HepG2 (cell line): ENCODE results near the gene CLTCL1. TPM values are rescaled to one million over a fixed set of nuclear protein-coding genes. Genes with fewer than 3 reads are reported as not detected.

Source experiments
- ATAD3A ChIP-seq: sonication (generic); formaldehyde crosslinking; IDR thresholded peaks from 2 replicates; pipeline ENCODE4 v1.4.0; 2020; ENCODE audit warnings: missing genetic modification reagents
- FOXK2 ChIP-seq: fragments of 450-650 bp; IDR thresholded peaks from 2 replicates; pipeline ENCODE4 v1.6.1; 2016
- GMEB2 ChIP-seq: IDR thresholded peaks from 2 replicates; pipeline ENCODE4 v1.6.1; 2016; ENCODE audit warnings: missing biosample characterization, missing genetic modification reagents, low read depth
- GTF3A ChIP-seq: sonication (generic); formaldehyde crosslinking; conservative IDR thresholded peaks from 2 replicates; pipeline ENCODE4 v1.4.0; 2020; ENCODE audit warnings: mild to moderate bottlenecking, missing genetic modification reagents
- HBP1 ChIP-seq: IDR thresholded peaks from 2 replicates; pipeline ENCODE4 v1.6.1; 2016; ENCODE audit warnings: low read depth, control low read depth
- HNRNPL ChIP-seq: fragments of 200-400 bp; formaldehyde crosslinking; IDR thresholded peaks from 2 replicates; pipeline ENCODE4 v1.6.1; 2017; ENCODE audit warnings: mild to moderate bottlenecking, low read depth, low read length
- MEIS1 ChIP-seq: sonication (generic); formaldehyde crosslinking; IDR thresholded peaks from 2 replicates; pipeline ENCODE4 v1.9.0; 2021; ENCODE audit warnings: mild to moderate bottlenecking, missing genetic modification reagents, moderate library complexity, borderline replicate concordance
- MXD3 ChIP-seq: IDR thresholded peaks from 2 replicates; pipeline ENCODE4 v1.6.1; 2016; ENCODE audit warnings: mild to moderate bottlenecking, missing biosample characterization, missing genetic modification reagents
- NCOA1 ChIP-seq: sonication (generic); formaldehyde crosslinking; IDR thresholded peaks from 2 replicates; pipeline ENCODE4 v1.9.0; 2021; ENCODE audit warnings: missing genetic modification reagents
- NFE2L2 ChIP-seq: fragments of 150-350 bp; IDR thresholded peaks from 2 replicates; pipeline ENCODE4 v1.6.1; 2014; ENCODE audit warnings: low read length
- SNRNP70 ChIP-seq: fragments of 200-400 bp; formaldehyde crosslinking; IDR thresholded peaks from 2 replicates; pipeline ENCODE4 v1.6.1; 2017; ENCODE audit warnings: mild to moderate bottlenecking, low read depth, low read length, moderate library complexity
- TEAD3 ChIP-seq: optimal IDR thresholded peaks from 2 replicates; pipeline ENCODE3; 2016; ENCODE audit warnings: borderline replicate concordance
- THRA ChIP-seq: sonication (generic); formaldehyde crosslinking; IDR thresholded peaks from 2 replicates; pipeline ENCODE4 v1.4.0; 2020; ENCODE audit warnings: missing genetic modification reagents, borderline replicate concordance
- TRIM24 ChIP-seq: sonication (generic); formaldehyde crosslinking; IDR thresholded peaks from 2 replicates; pipeline ENCODE4 v1.8.0; 2022; ENCODE audit warnings: mild to moderate bottlenecking, missing genetic modification reagents
- YEATS2 ChIP-seq: sonication (generic); formaldehyde crosslinking; IDR thresholded peaks from 2 replicates; pipeline ENCODE4 v1.4.0; 2020; ENCODE audit warnings: missing genetic modification reagents, borderline replicate concordance
- ZC3H4 ChIP-seq: sonication (generic); formaldehyde crosslinking; IDR thresholded peaks from 2 replicates; pipeline ENCODE4 v1.4.0; 2020; ENCODE audit warnings: missing genetic modification reagents, borderline replicate concordance
- ZNF20 ChIP-seq: sonication (generic); formaldehyde crosslinking; IDR thresholded peaks from 2 replicates; pipeline ENCODE4 v1.4.0; 2020; ENCODE audit warnings: mild to moderate bottlenecking, moderate library complexity, missing genetic modification reagents
- ZNF256 ChIP-seq: sonication (generic); formaldehyde crosslinking; conservative IDR thresholded peaks from 2 replicates; pipeline ENCODE4 v1.4.0; 2020; ENCODE audit warnings: missing genetic modification reagents
- ZNF550 ChIP-seq: sonication (generic); formaldehyde crosslinking; IDR thresholded peaks from 2 replicates; pipeline ENCODE4 v1.4.0; 2020; ENCODE audit warnings: mild to moderate bottlenecking, missing genetic modification reagents, borderline replicate concordance
- ZNF574 ChIP-seq: sonication (generic); formaldehyde crosslinking; IDR thresholded peaks from 2 replicates; pipeline ENCODE4 v1.4.0; 2020; ENCODE audit warnings: missing genetic modification reagents
- ZNF597 ChIP-seq: sonication (generic); formaldehyde crosslinking; IDR thresholded peaks from 2 replicates; pipeline ENCODE4 v1.5.0; 2020; ENCODE audit warnings: missing genetic modification reagents
- ZNF674 ChIP-seq: sonication (generic); formaldehyde crosslinking; IDR thresholded peaks from 2 replicates; pipeline ENCODE4 v1.5.0; 2020; ENCODE audit warnings: low read depth, mild to moderate bottlenecking, missing genetic modification reagents
- polyA plus RNA-seq, 8 experiments: library from polyadenylated mRNA; depleted of rRNA in 3 of 8; stranded (reverse) in 7 of 8; unstranded in 1 of 8; fragments of >200 nt; fragmentation: Illumina TruSeq in 4 of 8; extraction: Trizol in 4 of 8; gene quantifications; 2 replicates each; pipeline versions ENCODE4 v1.2.1 to v1.2.3, GENCODE V29; 2011 to 2016; ENCODE audit warnings: low read depth in 4 of 8, missing spikeins in 1 of 8, mixed read lengths in 1 of 8; ENCODE audit not compliant: insufficient read depth in 1 of 8
- total RNA-seq, 5 experiments: library from RNA; depleted of rRNA; stranded (reverse); fragments of >200 nt; fragmentation: Illumina TruSeq; extraction: Trizol; gene quantifications; 2 replicates each; pipeline ENCODE4 v1.2.3, GENCODE V29; 2016; ENCODE audit warnings: low read depth in 1 of 5

The CLTCL1 gene
- total and polyA plus RNA-seq, 2 of the 13 experiments (the other 11 are each of a cell fraction or from before 2014, with no cell fraction given): 8.1 to 10.9 TPM

GRCh38 chr22:19292458-19293230, 1.1 kb upstream of the CLTCL1 start (continued):
- TF ChIP-seq THRA (CRISPR knock-in tag) (no peak), GTF3A (CRISPR knock-in tag) (no peak), ZNF574 (CRISPR knock-in tag) (no peak), ZNF20 (CRISPR knock-in tag) (no peak), ZNF256 (CRISPR knock-in tag) (no peak; the same call in 1 of the 2 replicates), GMEB2 (no peak), TRIM24 (CRISPR knock-in tag) (no peak), MEIS1 (CRISPR knock-in tag) (no peak), FOXK2 (no peak), HBP1 (CRISPR knock-in tag) (0 out of 2 replicates have a peak, but pooled peaks have one; percentile 11), ZC3H4 (CRISPR knock-in tag) (no peak; the same call in 1 of the 2 replicates), HNRNPL (no peak), NFE2L2 (no peak), ZNF597 (CRISPR knock-in tag) (no peak), ZNF550 (CRISPR knock-in tag) (no peak), ZNF674 (CRISPR knock-in tag) (no peak), NCOA1 (CRISPR knock-in tag) (no peak), SNRNP70 (no peak), ATAD3A (CRISPR knock-in tag) (no peak), TEAD3 (CRISPR knock-in tag) (no peak), MXD3 (CRISPR knock-in tag) (no peak), YEATS2 (CRISPR knock-in tag) (no peak)
